ENCODE data around the gene SRRM5.
"Not testable (repeated sequence)": the region's sequence is repeated elsewhere in the genome, so short reads cannot be mapped to it uniquely, and the experiment has no call there.

SRRM5 gene

GRCh38 chr19:43611788-43612187 lies at the start of gene SRRM5:
Gene SRRM5, plus strand, starts transcription at chr19:43612088. Its CDS starts 34 bp downstream, at chr19:43612122.
- DNase-seq (ENCODE audit: low read depth), result no peak

- DNase-seq (ENCODE audit: low read depth), result no peak
Measured at GRCh38 chr19:43562226-43562697, 49.6 kb upstream of the SRRM5 start.

GRCh38 chr19:43562698-43563241 lies 49.1 kb upstream of the SRRM5 start:
- peak; percentile 66 for DNase-seq (ENCODE audit: low read depth)

GRCh38 chr19:43563816-43564457 lies 48.0 kb upstream of the SRRM5 start:
- DNase-seq (ENCODE audit: low read depth), result no peak

- DNase-seq (ENCODE audit: low read depth), result no peak
Measured at GRCh38 chr19:43564800-43565199, 47.1 kb upstream of the SRRM5 start.

GRCh38 chr19:43569657-43570056 lies 42.2 kb upstream of the SRRM5 start:
- DNase-seq (ENCODE audit: low read depth), result no peak

GRCh38 chr19:43570174-43570791 lies 41.6 kb upstream of the SRRM5 start:
- no peak for DNase-seq (ENCODE audit: low read depth)

GRCh38 chr19:43572171-43572588 lies 39.7 kb upstream of the SRRM5 start:
- no peak for DNase-seq (ENCODE audit: low read depth)

- DNase-seq (ENCODE audit: low read depth), result no peak
Measured at GRCh38 chr19:43574424-43575155, 37.3 kb upstream of the SRRM5 start.

- DNase-seq (ENCODE audit: low read depth), result peak; percentile 98
Measured at GRCh38 chr19:43575156-43575950, 36.5 kb upstream of the SRRM5 start, which contains the start of the genes PINLYP and XRCC1. Gene PINLYP, plus strand, starts transcription at chr19:43575801. Its CDS starts 1,391 bp downstream, at chr19:43577192. Gene XRCC1, minus strand, starts transcription at chr19:43575527. Its CDS starts 69 bp downstream, at chr19:43575458.

GRCh38 chr19:43575955-43576878 lies 35.7 kb upstream of the SRRM5 start:
- no peak for DNase-seq (ENCODE audit: low read depth)

GRCh38 chr19:43578787-43579186 lies 33.1 kb upstream of the SRRM5 start:
- no peak for DNase-seq (ENCODE audit: low read depth)

GRCh38 chr19:43581467-43581866 lies 30.4 kb upstream of the SRRM5 start:
- no peak for DNase-seq (ENCODE audit: low read depth)

- no peak for DNase-seq (ENCODE audit: low read depth)
Measured at GRCh38 chr19:43582495-43582894, 29.4 kb upstream of the SRRM5 start.

- DNase-seq (ENCODE audit: low read depth), result no peak
Measured at GRCh38 chr19:43584484-43584883, 27.4 kb upstream of the SRRM5 start.

- DNase-seq (ENCODE audit: low read depth), result no peak
Measured at GRCh38 chr19:43586346-43586745, 25.5 kb upstream of the SRRM5 start.

GRCh38 chr19:43587029-43587428 lies 24.9 kb upstream of the SRRM5 start:
- not testable (repeated sequence) for DNase-seq (ENCODE audit: low read depth)

GRCh38 chr19:43589277-43589676 lies 22.6 kb upstream of the SRRM5 start:
- DNase-seq (ENCODE audit: low read depth), result no peak

- DNase-seq (ENCODE audit: low read depth), result no peak
Measured at GRCh38 chr19:43589678-43590077, 22.2 kb upstream of the SRRM5 start.

GRCh38 chr19:43591904-43592772 lies 19.8 kb upstream of the SRRM5 start:
- DNase-seq (ENCODE audit: low read depth), result no peak

Data from fibroblast of gingiva (primary cell).